NCI-H2196 treated with DMSO at 0.1 percent for 48 hours (cell line): ENCODE measurements around the gene BCL2L2.

Experiments
- DNase-seq: peaks from one replicate; lab custom pipeline; 2025; ENCODE audit not compliant: unreplicated experiment; lab: John Stamatoyannopoulos, UW

Gene BCL2L2

DNA sequence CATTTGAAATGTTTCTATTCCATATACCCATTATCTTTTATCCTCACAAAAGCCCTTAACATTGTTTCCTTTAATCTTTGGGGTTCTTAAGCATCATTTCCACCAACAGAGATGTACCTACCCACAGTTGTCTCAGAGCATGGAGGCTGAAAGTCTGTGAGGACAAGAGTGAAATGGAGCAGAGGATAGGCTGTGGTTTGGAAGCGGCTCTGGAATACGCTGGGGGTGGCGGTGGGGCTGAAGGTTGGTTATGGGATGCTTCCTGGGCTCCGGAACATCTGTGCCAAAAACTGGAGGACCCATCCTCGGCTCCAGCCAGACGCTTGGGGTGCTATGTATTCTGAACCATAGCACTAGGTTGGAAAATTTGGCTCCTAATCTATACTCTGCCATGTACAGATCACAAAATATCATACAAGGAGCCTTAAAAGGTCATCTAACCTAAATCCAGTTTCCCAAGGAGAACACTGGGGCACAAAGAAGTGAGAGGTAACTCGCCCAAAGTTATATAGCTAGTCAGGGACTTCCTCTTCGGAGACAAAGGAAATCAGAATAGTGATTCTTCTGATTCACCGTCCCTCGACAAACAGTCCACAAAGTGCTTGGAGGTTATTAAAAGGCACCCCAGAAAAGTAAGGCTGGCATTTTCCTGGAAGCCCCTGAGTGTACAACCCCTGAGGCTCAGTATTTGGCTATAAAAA is 6.5 kb upstream of the BCL2L2 start:
- no peak for DNase-seq

DNA sequence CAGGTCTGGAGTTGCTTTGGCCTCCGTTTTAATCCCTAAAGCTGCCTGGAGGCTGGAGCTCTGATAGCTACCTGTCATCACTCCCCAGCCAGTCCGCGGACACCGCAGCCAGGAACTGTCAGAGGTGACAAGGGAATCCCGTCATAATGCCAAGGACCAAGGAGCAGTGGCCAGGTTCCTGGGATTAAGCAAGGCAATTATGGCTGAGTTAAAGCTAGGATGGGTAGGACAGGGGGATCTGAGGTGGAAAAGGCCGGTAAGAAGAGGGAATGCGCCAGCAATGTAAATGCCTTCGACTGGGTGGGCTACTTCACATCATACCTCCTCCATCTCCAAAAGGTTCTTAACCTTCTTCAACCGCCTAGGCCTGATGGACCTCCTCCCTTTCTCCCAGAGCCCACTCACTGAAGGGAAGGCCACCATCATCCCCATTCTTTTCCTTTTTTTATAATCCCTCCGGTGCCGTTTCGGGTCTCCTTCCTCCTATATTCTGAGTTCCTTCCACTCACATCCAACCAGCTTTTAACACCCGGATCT is 5.9 kb upstream of the BCL2L2 start:
- no peak for DNase-seq

DNA sequence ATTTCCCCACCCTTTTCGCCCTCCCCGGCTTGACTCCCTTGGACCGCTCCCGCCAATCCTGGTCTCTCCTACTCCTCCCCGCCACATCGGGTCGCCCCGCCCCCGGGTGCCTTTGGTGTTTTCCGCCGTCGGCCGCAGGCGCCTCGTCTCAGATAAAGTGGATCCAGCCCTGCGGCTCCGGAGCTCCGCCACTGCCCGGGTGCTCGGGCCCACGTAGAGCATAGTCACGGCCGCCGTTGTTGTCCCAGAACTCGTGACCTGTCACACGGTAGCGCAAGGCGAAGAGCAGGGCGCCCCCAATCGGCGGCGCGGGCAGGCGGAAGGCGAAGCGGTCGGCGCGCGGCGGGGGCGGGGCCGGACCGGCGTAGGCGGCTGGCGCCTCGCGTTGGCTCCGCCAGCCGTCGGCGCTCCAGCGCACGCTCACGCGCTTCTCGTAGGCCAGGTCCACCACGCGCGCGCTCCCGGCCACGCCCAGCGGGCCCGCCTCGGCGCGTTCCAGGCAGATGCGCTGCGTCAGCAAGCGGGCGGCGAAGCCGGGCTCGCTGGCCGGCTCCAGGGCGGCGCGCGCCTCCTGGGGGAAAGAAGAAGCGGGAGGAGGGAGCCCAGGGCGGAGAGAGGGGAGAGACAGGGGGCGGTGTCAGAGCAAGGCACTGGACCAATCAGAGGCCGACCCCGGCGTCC is 5.2 kb upstream of the BCL2L2 start:
- peak; percentile 99 for DNase-seq

DNA sequence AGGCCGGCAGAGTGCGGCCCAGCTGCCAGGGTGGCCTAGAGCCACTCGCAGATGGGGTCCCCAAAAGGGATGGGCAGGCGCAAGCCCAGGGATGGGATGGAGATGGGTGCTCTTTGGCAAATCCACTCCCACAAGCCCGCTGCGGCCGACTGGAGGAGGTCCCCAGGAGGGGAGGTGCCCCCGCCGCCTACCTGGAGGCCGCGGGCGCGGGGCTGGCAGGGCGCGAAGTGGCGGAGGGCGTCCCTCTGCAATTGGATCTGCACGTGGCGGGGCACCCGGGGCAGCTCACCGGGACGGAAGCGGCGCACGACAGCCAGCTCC is 4.7 kb upstream of the BCL2L2 start:
- DNase-seq = no peak

DNA sequence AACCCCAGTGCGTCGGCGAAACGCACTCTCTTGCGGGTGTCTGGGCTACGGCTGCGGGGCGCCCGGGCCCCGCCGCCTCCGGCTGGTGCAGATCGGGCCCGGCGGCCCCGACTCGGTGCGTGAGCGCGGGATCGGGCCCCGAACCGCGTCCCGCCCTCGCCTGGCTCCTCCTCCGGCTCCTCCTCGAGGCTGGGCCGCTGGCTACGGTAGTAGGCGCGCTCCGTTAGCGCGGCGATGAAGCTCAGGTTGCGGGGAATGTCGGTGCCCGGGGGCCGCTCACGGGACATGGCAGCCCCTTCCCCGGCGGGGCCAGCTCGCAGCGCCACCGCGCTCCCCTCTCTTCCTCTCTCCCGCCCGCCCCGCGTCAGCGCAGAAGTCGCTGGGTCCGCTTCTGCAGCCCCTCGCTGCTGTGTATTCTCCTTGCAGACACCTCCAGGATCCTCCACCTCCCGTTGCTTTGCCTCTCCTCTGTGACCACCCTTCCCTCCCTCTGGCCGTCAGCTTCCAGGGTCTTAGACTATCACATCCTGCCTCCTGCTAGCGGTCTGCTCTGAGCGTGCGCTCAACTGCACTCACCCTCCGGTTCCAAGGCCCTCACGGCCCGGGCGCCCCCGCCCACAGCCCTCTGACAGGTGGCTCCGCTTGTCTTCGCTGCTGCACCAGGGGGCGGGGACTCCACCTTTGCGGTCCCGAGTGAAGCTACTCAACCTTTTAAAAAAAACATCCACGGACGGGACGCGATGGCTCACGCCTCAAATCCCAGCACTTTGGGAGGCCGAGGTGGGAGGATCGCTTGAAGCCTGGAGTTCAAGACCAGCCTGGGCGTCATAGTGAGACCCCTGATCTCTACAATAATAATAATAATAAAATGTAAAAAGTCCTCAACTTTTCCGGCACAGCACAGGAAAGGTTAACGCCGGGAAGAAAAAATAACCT is 4.1 kb upstream of the BCL2L2 start, which contains the start of gene PPP1R3E:
TSS of gene PPP1R3E (minus strand) at position 570 of the 936 bp plus-strand sequence. CDS start at position 287, 283 bp downstream.
- DNase-seq = peak; percentile 33

DNA sequence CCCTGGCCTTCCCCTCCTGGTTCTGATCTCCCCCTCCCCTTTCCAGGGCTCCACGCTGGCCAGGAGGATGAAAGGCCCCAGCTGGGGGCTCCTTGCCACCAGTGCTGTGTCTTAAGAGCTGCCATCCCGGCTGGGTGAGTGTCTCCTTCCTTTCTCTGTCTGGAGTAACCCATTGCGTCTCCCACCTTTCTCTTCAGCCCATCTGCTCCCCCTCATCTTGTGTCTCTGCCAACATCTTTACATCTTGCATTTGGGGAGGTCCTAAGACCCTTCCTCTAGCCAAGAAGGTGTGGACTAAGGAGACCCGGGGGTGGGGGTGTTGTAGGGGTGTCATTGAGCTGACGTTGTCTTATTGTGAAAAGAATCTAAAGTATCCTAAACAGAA is 505 bp downstream of the BCL2L2 start:
- DNase-seq = no peak

DNA sequence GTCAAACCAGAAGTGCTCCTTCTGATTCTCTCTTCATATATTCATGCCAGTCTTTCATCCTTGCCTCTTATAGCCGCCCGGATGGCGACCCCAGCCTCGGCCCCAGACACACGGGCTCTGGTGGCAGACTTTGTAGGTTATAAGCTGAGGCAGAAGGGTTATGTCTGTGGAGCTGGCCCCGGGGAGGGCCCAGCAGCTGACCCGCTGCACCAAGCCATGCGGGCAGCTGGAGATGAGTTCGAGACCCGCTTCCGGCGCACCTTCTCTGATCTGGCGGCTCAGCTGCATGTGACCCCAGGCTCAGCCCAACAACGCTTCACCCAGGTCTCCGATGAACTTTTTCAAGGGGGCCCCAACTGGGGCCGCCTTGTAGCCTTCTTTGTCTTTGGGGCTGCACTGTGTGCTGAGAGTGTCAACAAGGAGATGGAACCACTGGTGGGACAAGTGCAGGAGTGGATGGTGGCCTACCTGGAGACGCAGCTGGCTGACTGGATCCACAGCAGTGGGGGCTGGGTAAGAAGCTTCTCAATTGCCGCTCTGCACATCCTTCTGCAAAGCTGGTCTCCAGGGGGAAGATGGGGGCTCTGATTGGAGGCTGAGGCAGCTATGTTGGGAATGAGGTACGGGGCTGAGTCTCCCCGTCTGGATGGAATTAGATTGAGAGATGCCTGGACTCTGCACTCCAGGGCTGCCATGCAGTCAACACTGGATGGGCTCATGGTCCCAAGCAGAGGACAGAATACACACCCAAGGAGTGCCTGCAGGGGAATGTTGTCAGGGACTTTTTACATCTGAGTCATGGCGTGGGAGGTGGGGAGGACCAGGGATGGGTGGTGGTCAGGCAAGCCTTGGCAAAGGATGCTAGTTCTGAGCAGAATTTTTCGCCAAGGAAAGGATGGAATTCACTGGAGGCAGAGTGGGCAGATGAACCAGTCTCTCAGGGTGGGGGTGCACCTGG is 1.3 kb downstream of the BCL2L2 start:
- DNase-seq = no peak

DNA sequence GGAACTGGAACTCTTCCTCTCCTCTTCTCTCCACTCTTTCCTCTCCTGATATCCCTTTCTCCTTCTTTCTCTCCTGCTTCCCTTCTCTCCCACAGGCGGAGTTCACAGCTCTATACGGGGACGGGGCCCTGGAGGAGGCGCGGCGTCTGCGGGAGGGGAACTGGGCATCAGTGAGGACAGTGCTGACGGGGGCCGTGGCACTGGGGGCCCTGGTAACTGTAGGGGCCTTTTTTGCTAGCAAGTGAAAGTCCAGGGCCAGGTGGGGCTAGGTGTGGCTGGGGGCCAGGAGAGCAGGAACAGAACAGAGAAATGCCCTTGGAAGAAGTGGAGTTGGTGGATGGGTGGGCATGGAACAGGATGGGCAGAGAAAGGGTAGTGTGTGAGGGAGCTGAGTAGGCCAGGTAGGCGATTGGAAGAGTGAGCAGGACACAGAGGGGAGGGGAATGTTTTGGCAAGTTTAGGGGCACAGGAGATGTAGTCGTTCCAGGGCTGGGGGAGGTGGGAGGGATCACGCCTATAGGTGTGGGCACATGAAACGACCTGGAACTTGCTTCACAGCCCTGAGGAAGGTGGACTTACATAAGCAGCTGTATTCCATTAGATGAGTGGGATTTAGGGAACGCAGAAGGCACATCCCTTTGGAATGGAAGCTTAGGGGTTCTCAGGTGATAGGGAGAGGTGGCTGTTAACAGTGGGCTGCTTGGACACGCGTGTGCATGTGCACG is 2.2 kb downstream of the BCL2L2 start:
- DNase-seq = no peak

DNA sequence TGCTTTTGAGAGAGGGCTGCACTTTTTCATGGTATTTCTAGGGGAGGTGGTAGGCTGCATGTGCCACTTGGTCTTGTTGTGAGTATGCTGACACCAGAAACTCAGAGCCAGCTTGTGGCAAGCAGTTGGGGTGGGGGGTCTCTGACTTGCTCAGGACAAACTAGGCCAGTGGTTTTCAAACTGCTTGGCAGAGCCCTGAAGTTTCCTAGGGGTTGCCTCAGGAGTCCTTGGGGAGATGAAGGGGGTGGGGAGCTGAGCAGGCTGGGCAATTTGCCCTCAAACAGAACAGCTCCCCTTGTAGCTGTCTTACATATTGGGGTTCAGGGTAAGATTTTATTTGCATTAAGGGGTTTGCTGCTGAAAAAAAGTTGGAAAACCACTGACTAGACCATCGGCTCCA is 3.9 kb downstream of the BCL2L2 start:
- no peak for DNase-seq

DNA sequence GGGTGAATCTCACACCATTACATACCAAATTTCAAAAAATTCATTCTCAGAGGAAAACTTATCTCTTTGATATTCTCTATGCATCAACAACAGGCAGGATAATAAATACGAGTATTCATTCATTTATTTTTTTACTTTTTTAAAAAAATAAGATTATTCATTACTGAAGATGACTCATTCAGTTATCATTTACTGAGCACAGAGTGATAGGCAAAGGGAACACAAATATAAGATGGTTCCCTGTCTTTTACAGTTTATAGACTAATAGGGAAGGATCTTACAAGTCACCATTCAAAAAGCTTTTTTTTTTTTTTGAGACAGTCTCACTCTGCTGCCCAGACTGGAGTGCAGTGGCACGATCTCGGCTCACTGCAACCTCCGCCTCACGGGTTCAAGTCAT is 9.7 kb downstream of the BCL2L2 start:
- DNase-seq = no peak

DNA sequence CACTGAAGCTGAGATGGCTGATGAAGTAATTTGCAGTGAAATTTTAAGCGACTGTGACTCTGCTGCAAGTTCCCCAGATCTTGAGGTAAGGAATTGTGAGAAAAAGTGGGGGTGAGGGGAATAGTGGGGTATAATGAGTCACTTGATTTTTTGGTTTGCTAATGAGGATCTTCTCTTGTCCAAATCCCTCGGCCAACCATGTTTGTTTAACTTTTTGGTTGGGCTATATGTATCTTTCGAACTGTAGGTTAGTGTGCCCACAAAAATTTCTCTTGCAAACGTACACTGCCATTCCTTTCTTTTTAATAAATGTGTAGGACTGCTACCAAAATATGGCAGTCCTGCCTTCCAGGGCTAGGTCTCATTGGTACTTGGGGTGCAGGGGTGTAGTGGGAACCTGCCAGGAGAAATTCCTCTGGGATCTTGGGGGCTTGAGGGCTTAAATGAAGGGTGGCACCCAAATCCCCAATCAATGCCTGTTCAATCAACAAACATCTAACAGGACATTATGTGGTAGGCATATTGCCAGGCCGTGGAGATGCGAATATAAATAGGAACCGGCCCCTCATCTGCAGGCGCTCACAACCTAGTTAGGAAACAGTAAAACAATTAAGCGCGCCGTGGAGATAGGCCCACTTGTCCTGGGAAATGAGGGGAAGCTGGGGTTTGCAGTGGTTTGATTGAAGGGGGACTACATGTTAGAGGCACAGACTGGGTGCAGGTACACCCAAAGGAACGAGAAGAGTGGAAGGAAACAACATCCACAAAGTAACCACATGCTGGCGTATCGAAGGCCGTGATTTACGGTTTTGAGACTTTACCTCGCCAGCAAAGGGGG is 13.3 kb downstream of the BCL2L2 start:
- DNase-seq = no peak

DNA sequence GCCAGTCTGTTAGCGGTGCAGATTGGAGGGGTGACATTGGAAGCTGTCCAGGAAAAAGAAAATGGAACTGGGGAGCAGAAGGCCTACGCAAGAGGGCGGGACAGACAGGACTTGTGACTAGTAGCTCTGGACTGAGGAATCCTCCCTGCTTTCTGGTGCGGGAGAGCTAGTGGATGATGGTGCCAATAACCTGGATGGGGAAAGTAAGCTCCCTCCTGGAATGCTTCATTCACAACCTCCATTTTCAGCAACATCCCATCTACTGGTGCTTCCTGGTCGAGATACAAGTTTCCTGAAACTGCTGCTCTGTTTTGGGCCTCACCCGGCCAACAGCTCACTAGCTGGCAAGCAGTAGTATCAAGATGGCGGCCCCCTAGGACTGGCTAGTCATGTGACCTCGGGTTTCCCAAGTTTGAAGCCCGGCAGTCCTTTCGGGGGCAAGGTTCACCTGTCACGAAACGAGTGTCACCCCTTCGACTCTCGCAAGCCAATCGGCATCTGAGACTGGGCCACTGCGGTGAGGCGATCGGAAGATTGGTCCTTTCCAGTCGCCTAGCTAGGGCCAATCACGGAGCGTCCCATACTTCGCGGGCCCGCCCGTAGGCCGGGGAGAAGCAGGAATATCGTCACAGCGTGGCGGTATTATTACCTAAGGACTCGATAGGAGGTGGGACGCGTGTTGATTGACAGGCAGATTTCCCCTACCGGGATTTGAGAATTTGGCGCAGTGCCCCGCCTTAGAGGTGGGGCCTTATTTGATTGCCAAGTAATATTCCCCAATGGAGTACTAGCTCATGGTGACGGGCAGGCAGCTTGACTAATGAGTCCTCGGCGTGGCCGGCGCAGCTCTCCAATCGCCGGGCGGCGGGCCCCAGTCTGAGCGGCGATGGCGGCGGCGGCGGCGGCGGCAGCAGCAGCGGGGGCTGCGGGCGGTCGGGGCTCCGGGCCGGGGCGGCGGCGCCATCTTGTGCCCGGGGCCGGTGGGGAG is 14.2 kb downstream of the BCL2L2 start, which contains the start of gene PABPN1:
TSS of gene PABPN1 (plus strand) at position 874 of the 988 bp plus-strand sequence. CDS start at position 887, 13 bp downstream.
- peak; percentile 99 for DNase-seq

DNA sequence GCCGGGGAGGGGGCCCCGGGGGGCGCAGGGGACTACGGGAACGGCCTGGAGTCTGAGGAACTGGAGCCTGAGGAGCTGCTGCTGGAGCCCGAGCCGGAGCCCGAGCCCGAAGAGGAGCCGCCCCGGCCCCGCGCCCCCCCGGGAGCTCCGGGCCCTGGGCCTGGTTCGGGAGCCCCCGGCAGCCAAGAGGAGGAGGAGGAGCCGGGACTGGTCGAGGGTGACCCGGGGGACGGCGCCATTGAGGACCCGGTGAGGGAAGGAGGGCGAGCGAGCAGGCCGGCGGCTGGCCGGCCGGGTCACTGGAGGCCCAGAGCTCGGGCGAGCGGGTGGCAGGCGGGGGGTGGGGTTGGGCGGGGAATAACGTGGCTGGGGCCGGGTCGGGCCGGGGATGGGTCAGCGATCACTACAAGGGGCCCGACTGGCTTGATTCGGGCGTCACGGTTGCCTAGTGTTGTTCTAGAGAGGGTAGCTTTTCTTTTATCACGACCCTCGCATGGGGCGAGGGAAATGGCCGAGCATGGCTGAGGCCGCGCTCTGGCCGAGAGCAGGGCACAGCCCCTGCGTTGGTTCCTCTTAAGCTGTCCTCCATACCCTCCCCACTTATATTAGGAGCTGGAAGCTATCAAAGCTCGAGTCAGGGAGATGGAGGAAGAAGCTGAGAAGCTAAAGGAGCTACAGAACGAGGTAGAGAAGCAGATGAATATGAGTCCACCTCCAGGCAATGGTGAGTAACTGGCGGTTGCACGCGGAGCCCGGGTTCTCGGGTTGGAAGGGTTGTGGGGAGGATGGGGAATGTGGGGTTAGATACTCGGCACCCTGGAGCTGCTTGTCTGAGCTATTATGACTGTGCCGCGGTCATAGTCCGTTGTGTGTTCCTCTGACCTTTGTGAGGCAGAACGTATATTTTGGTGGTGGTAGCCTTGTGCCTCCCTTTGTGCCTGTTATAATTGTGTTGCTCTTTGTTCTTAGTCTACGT is 15.2 kb downstream of the BCL2L2 start:
- DNase-seq = no peak

DNA sequence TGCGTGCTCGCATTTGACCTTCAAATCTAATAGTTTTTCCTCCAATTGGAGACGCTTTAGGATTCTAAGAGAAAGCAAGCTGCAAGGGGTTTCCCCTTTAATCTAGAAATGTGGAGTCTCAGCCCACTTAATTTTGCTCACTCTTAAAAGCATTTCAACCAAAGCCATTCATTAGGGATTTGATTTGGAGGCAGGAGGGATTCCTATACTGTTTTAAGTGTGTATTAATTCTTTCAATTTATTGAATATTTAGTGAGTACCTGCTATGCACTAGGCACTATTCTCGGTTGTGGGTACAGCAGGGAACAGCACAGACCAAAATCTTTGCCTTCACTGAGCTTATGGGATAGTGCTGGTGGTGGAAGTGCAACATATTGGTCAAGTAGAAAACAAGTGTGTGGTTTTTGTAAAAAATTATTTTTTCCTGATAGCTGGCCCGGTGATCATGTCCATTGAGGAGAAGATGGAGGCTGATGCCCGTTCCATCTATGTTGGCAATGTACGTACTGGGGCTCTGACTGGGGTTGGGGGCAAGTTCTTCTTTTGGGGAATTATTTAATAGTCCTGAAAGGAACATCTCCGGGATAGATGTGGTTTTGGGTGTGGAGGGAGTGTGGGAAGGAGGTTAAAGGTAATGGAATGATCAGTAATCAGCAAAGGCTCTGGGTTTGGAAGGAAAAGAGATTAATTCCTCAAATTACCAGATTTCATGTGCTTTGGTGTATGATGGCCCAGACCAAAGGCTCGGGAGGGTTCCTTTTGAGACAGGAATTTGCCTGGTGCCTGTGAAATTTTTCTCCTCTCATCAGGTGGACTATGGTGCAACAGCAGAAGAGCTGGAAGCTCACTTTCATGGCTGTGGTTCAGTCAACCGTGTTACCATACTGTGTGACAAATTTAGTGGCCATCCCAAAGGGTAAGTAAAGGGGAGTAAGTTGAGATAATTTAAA is 16.2 kb downstream of the BCL2L2 start:
- DNase-seq = no peak

DNA sequence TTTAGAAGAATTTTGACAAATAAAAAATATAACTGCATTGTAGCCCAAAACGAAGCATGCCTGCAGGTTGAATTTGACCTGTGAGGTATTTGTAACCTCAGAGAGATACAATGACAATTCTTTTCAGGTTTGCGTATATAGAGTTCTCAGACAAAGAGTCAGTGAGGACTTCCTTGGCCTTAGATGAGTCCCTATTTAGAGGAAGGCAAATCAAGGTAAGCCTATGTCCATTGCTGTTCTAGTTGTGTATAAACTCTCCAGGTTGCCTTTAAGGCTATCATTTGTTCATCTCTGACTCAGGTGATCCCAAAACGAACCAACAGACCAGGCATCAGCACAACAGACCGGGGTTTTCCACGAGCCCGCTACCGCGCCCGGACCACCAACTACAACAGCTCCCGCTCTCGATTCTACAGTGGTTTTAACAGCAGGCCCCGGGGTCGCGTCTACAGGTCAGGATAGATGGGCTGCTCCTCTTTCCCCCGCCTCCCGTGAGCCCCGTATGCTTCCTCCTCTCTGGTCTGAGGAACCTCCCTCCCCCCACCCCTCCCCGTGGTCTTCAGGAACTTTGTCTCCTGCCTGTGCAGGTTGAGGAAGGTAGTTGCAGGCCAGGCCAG is 17.3 kb downstream of the BCL2L2 start:
- no peak for DNase-seq
